MM.1S (cell line): ENCODE data around the gene STAP2.

Experiments
- EZH2phosphoT487 ChIP-seq: fragments of 300-600 bp; sonication (generic); IDR thresholded peaks from 2 replicates; pipeline ENCODE4 v1.6.1; 2018; ENCODE audit warnings: antibody characterized with exemption, low read length
- TF ChIP-seq, protein P1 (sequence below): fragments of 300-600 bp; sonication (generic); IDR thresholded peaks from 2 replicates; pipeline ENCODE4 v1.5.1; 2016; ENCODE audit warnings: antibody characterized with exemption, low read length, mixed read lengths

GRCh38 chr19:4327877-4328242 lies 10.8 kb downstream of the STAP2 start:
- TF ChIP-seq, protein P1, sequence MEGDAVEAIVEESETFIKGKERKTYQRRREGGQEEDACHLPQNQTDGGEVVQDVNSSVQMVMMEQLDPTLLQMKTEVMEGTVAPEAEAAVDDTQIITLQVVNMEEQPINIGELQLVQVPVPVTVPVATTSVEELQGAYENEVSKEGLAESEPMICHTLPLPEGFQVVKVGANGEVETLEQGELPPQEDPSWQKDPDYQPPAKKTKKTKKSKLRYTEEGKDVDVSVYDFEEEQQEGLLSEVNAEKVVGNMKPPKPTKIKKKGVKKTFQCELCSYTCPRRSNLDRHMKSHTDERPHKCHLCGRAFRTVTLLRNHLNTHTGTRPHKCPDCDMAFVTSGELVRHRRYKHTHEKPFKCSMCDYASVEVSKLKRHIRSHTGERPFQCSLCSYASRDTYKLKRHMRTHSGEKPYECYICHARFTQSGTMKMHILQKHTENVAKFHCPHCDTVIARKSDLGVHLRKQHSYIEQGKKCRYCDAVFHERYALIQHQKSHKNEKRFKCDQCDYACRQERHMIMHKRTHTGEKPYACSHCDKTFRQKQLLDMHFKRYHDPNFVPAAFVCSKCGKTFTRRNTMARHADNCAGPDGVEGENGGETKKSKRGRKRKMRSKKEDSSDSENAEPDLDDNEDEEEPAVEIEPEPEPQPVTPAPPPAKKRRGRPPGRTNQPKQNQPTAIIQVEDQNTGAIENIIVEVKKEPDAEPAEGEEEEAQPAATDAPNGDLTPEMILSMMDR = no peak
- TF ChIP-seq EZH2phosphoT487 = no peak
